ENCODE data around the gene MOK.
A peak's percentile ranks its signal among the peaks of the same experiment; 100 is the strongest.
"Not testable (repeated sequence)": the region's sequence is repeated elsewhere in the genome, so short reads cannot be mapped to it uniquely, and the experiment has no call there.

Gene MOK

GRCh38 chr14:102280376-102280962 lies 24.5 kb downstream of the MOK start:
- DNase-seq: no peak

GRCh38 chr14:102279688-102280348 lies 25.1 kb downstream of the MOK start:
- no peak for DNase-seq

- DNase-seq: no peak
Observed at GRCh38 chr14:102279282-102279681, 25.7 kb downstream of the MOK start.

- no peak for DNase-seq
Observed at GRCh38 chr14:102278631-102278935, 26.4 kb downstream of the MOK start.

- no peak for DNase-seq
Observed at GRCh38 chr14:102277874-102278630, 26.9 kb downstream of the MOK start.

- no peak for DNase-seq
Observed at GRCh38 chr14:102275866-102276265, 29.1 kb downstream of the MOK start.

- DNase-seq: no peak
Observed at GRCh38 chr14:102272392-102272791, 32.6 kb downstream of the MOK start.

GRCh38 chr14:102264775-102265174 lies 40.2 kb downstream of the MOK start:
- no peak for DNase-seq

GRCh38 chr14:102264355-102264754 lies 40.6 kb downstream of the MOK start:
- DNase-seq: no peak

- DNase-seq: peak; percentile 85
Observed at GRCh38 chr14:102262929-102263462, 42.0 kb downstream of the MOK start.

GRCh38 chr14:102258136-102258535 lies 46.8 kb downstream of the MOK start:
- no peak for DNase-seq

GRCh38 chr14:102256716-102257115 lies 48.2 kb downstream of the MOK start:
- no peak for DNase-seq

- DNase-seq: no peak
Observed at GRCh38 chr14:102255401-102256190, 49.4 kb downstream of the MOK start.

GRCh38 chr14:102252834-102253801 lies 51.8 kb downstream of the MOK start:
- no peak for DNase-seq

GRCh38 chr14:102251161-102251560 lies 53.8 kb downstream of the MOK start:
- DNase-seq: no peak

GRCh38 chr14:102250636-102251035 lies 54.3 kb downstream of the MOK start:
- no peak for DNase-seq

- DNase-seq: no peak
Observed at GRCh38 chr14:102249981-102250380, 55.0 kb downstream of the MOK start.

- no peak for DNase-seq
Observed at GRCh38 chr14:102249041-102249440, 55.9 kb downstream of the MOK start.

GRCh38 chr14:102248121-102248520 lies 56.8 kb downstream of the MOK start:
- DNase-seq: no peak

GRCh38 chr14:102246071-102246470 lies 58.9 kb downstream of the MOK start:
- DNase-seq: no peak

GRCh38 chr14:102243795-102244194 lies 61.2 kb downstream of the MOK start:
- DNase-seq: not testable (repeated sequence)

- no peak for DNase-seq
Observed at GRCh38 chr14:102241147-102241546, 63.8 kb downstream of the MOK start.

All from NCI-H2227 treated with DMSO at 0.1 percent for 48 hours (cell line).